Activated CD4-positive, CD25-positive, alpha-beta regulatory T cell (primary cell): ENCODE results near the gene CCDC102B.
"Not testable (repeated sequence)": the region's sequence is repeated elsewhere in the genome, so short reads cannot be mapped to it uniquely, and the experiment has no call there.

Source experiments
- DNase-seq, 4 experiments: peaks; one replicate each; lab custom pipeline; 2025; lab: John Stamatoyannopoulos, UW

CCDC102B gene

GRCh38 chr18:68909579-68909978 lies 111.7 kb downstream of the CCDC102B start:
- no peak for DNase-seq

DNA sequence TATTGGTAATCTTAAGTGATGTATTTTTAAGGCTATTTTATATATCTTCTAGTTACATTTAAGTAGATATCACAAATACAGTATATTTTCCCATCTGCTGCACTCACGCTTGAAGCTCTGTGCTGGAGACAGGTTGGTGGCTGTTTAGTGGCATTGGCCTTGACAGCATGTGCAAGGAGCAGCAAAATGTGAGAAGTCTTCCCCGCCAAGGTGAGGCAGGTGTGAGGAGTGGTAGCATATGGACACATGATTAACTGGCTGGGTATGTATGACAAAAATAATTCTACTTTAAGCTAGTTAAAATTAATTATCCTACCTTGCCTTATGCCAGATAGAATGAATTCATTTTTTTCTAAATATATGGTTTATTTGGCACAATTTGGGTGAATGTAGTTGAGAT lies 117.2 kb downstream of the CCDC102B start:
- DNase-seq = no peak

DNA sequence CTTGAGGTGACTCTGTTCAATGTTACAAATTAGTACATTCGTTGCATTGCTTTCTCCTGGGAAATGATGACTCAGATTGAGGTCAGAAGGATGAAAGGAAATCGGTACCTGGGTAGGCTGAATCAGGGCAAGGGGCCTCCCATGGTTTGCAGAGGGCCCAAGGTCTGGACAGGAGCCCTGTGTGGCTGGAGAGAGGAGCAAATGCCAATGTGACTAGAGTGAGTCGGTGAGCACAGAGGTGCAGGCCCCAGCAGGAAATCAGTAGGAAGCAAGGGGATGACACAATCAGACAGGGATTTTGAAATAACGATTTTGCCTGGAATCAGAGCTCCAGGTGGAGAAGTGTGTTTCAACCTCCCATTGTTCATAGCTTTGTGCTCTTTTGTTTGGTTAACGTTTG lies 118.9 kb downstream of the CCDC102B start:
- DNase-seq = no peak

- DNase-seq = no peak
Observed at GRCh38 chr18:68918216-68918615, 120.3 kb downstream of the CCDC102B start.

DNA sequence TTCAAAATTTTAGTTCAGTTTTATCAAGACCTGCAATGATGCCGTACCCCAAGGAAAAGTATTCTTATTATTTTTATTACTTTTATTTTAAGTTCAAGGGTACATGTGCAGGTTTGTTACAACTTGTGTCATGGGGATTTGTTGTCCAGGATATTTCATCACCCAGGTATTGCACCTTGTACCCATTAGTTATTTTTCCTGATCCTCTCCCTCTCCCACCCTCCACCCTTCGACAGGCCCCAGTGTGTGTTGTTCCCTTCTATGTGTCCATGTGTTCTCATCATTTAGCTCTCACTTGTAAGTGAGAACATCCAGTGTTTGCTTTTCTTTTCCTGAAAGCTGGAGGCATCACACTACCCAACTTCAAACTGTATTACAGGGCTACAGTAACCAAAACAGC lies 122.0 kb downstream of the CCDC102B start:
- no peak for DNase-seq

DNA sequence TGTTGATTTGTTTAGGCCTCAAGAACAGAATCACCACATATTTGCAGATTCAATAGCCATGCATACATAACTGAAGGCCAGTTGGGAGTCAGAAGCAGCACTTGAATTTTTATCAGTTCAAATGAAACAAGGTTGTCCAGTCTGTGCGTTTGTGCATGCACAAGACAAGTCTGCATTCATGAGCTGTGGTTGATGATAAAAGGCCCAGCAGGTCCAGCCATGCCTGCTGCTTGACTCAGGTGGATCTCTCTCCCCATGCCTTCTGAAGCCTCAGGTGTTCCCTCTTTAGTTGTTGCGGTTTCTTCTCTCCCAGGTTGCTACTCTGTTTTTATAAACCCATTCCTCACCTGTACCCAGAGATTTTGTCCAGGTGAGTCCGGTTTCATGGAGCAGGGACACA lies 124.5 kb downstream of the CCDC102B start:
- no peak for DNase-seq

DNA sequence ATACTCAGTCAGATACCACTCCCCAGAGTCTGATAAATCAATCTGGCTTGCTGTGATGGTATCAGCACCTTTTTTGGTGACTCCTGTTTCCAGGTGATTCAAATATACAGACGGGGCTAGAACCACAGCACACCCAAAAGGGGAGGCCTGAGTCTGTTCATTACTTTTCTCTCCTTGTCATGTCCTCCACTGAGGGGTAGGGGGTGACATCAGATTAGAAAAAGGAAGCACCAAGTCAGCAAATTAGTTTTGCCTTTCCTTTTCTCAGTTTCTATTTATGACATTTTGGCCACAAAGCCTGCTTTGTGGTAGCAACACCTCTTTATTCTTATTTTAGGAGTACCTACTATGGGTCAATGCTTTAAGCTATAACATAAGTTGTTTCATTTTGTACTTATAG lies 127.4 kb downstream of the CCDC102B start:
- no peak for DNase-seq

- DNase-seq = no peak
Observed at GRCh38 chr18:68928762-68929675, 131.1 kb downstream of the CCDC102B start.

DNA sequence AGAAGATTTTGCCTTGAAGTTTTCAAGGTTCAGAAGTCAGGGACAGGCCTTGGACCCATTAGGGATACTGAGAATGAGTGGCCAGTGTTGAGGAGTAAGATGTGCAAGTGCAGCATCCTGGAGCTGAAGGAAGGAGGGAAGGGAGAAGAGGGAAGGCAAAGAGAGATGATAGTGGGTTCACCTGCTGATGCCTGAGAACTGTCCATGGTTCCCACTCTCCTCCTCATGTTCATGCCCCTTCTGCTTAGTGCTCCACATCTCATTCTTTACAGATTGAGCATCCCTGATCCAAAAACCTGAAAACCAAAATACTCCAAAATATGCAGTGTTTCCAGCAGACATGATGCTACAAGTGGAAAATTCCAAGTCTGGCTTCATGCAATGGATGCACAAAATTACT lies 137.8 kb downstream of the CCDC102B start:
- DNase-seq = no peak

DNA sequence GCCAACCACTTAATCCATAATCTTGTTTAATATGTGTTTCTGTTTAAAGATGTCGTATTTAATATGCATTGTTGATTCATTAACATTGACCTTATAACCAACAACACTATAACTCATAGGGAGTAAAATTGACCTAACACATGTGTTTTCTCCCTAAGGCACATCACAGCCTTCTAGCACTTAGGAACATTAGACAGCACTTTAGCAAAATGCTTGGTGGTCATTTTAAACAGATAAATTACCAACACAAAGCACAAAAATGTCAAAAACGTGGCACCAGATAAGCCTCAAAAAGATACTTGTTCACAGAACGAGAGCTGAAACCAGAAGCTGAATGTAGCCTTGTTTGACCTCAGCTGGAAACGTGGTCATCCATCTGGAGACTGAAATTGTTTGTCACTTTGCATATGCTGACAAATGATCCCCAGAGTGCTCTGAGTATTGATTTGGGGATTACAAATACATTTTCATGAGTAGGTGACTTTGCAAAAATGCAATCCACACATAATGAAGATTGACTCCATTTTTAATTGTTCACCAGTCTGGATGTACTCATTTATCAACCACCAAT lies 139.2 kb downstream of the CCDC102B start:
- no peak for DNase-seq

GRCh38 chr18:68940039-68940438 lies 142.2 kb downstream of the CCDC102B start:
- no peak for DNase-seq

GRCh38 chr18:68940754-68941153 lies 142.9 kb downstream of the CCDC102B start:
- no peak for DNase-seq

- DNase-seq = no peak
Observed at GRCh38 chr18:68942230-68942629, 144.3 kb downstream of the CCDC102B start.

DNA sequence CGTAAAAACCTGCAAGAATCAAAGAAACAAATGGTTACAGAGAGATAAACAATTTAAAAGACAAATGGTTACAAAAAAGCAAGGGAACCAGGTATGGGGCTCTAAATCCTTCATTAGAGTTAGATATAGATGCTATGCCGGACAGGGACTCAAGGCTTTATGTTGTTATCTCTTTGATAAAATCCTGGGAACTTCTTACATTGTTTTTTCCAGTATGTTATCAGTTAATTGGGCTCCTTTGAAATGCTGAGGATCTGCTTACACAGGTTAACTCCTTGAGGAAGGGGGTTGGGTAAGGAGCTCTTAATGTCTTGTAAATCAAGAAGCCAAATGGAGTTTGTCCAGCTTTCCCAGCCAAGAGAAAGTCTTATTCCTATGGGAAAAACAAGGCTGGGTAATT lies 146.0 kb downstream of the CCDC102B start:
- not testable (repeated sequence) for DNase-seq

DNA sequence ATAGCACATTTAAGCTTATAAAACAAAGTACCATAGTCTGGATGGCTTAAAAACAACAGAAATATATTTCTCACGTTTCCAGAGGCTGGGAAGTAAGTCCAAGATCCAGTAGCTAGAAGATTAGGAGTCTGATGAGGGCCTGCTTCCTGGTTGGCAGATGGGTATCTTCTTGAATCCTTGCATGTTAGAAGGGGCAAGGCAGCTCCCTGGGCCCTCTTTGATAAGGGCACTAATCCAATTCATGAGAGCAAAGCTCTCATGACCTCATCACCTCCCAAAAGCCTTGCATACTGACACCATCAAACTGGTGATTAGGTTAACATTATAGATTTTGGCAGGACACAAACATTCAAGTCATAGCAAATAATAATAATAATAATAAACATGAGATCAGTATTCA lies 146.4 kb downstream of the CCDC102B start:
- no peak for DNase-seq

DNA sequence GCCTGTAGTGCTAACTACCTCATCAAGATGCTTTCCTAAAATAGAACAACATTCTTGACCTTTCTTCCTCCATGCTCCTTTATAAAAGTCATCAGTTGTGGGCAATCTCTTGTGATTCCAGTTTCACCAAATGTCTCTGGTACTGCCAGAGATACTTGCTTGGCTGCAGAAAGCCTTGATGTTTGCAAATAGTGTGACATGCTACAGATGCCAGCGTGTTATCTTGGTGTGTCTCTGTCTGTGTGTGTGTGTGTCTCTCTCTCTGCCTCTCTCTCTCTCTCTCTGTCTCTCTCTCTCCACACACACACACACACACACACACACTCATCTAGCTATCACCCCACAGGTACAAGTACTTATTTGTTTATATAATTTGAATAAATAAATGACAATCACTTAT lies 146.9 kb downstream of the CCDC102B start:
- no peak for DNase-seq

DNA sequence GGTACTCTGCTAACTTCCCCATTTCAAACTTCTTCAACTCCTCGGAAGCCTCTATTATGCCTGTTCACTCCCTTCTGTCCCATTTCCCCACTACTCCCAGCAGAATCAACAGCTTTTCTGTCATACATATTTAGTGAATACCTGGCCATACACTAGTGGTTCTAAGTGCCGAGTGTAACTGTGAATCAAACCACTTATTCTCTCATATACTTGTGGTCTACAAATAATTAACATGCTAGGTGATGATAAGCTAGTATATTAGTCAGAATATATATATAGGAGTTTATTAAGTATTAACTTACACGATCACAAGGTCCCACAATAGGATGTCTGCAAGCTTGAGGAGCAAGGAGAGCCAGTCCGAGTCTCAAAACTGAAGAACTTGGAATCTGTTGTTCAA lies 150.7 kb downstream of the CCDC102B start:
- DNase-seq = no peak

- DNase-seq = no peak
Observed at GRCh38 chr18:68954738-68955137, 156.9 kb downstream of the CCDC102B start.

DNA sequence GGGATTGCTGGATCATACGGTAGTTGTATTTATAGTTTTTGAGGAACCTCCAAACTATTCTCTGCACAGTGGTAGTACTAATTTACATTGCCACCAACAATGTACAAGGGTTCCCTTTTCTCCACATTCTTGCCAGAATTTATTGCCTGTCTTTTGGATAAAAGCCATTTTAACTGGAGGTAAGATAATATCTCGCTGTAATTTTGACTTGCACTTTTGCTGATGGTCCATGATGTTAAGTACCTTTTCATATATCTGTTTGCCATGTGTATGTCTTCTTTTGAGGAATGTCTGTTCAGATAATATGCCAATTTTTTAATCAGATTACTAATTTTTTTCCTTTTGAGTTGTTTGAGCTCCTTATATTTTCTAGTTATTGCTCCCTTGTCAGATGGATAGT lies 158.8 kb downstream of the CCDC102B start:
- no peak for DNase-seq

- no peak for DNase-seq
Observed at GRCh38 chr18:68960355-68960754, 162.5 kb downstream of the CCDC102B start.

DNA sequence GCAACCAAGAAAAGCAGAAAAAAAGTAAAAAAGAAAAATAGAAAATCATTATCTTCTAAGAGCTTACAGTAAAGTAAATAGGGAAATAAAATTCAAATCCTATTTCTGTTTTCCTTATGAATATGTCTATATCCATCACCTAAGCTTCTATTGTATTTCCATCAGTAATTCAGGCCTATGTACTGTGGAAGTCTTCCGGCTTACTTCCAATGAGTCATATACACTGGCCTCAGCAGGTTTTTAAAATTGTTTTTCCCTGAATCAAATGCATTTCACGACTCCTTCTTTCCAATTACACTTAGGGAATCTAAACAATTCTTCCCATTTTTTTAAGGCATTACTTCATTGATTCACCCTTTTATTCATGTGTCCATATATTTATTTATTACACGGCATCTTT lies 164.7 kb downstream of the CCDC102B start:
- DNase-seq = no peak

- no peak for DNase-seq
Observed at GRCh38 chr18:68965817-68966216, 167.9 kb downstream of the CCDC102B start.

DNA sequence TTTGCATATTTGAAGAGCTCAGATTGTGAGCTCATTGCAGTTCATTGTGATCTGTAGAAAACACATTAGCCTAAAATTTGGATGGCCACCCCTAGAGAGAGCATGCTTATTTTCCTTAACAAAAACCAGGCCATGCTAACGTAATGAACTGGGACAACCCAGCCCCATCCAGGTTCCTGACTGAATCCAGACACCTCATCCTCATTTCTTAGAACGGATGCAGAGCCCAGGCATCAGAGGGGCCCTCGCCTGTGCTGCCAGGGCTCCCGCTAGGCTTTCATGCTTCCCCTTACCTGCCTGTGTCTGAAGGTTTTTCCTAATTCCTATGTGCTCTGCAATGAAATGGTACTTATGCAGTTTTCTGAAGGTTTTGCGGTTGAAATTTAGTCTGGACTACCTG lies 171.1 kb downstream of the CCDC102B start:
- no peak for DNase-seq

DNA sequence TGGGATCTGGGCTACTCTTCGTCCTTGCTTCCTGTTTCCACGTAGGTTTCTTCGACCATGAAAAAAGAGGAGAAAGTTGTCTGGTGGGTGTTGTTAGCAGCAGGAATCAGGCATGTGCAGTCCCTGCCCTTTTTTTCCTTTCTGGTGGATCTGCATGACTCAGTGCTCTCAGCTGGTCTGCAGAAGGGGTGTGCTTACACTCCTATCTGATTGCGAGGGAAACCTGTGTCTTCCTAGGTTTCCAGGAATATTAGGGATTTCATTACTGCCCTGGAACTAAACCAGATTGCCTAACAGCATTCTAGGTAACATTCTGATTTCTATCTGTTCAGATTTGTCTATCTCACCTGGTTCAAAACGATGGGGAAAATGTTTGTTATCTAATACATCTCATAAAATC lies 174.3 kb downstream of the CCDC102B start:
- no peak for DNase-seq
